Gastroesophageal sphincter (tissue), 3 donors: Measurements from ENCODE around the gene TACR2.

Source experiments
- POLR2AphosphoS5 ChIP-seq: sonication (generic); formaldehyde crosslinking; IDR thresholded peaks from one replicate; pipeline ENCODE4 v1.6.1; 2017; ENCODE audit warnings: antibody characterized with exemption
- TF ChIP-seq, protein P1 (sequence below), 4 experiments: fragments of 200-600 bp in 2 of 4; fragments of 450-650 bp in 2 of 4; sonication (generic) in 1 of 4; IDR thresholded peaks; one replicate each; pipeline ENCODE4 v1.5.1; 2017 to 2019; ENCODE audit warnings: antibody characterized with exemption in 4 of 4, mild to moderate bottlenecking in 2 of 4, moderate library complexity in 2 of 4

- TF ChIP-seq POLR2AphosphoS5, result no peak
- TF ChIP-seq, protein P1, sequence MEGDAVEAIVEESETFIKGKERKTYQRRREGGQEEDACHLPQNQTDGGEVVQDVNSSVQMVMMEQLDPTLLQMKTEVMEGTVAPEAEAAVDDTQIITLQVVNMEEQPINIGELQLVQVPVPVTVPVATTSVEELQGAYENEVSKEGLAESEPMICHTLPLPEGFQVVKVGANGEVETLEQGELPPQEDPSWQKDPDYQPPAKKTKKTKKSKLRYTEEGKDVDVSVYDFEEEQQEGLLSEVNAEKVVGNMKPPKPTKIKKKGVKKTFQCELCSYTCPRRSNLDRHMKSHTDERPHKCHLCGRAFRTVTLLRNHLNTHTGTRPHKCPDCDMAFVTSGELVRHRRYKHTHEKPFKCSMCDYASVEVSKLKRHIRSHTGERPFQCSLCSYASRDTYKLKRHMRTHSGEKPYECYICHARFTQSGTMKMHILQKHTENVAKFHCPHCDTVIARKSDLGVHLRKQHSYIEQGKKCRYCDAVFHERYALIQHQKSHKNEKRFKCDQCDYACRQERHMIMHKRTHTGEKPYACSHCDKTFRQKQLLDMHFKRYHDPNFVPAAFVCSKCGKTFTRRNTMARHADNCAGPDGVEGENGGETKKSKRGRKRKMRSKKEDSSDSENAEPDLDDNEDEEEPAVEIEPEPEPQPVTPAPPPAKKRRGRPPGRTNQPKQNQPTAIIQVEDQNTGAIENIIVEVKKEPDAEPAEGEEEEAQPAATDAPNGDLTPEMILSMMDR (IDR thresholded peaks at IDR 0.05), result no peak
These were observed 26.6 kb upstream of the TACR2 start for GRCh38 chr10:69443354-69443753.
